HG02588 (cell line): ENCODE data around the gene NECTIN2.

ENCODE experiments used
- ATAC-seq: cut with Tn5 transposase; IDR thresholded peaks from one replicate; pipeline ENCODE4 v1.9.1; 2021; ENCODE audit warnings: mild to moderate bottlenecking, moderate library complexity; ENCODE audit not compliant: unreplicated experiment

The NECTIN2 gene

DNA sequence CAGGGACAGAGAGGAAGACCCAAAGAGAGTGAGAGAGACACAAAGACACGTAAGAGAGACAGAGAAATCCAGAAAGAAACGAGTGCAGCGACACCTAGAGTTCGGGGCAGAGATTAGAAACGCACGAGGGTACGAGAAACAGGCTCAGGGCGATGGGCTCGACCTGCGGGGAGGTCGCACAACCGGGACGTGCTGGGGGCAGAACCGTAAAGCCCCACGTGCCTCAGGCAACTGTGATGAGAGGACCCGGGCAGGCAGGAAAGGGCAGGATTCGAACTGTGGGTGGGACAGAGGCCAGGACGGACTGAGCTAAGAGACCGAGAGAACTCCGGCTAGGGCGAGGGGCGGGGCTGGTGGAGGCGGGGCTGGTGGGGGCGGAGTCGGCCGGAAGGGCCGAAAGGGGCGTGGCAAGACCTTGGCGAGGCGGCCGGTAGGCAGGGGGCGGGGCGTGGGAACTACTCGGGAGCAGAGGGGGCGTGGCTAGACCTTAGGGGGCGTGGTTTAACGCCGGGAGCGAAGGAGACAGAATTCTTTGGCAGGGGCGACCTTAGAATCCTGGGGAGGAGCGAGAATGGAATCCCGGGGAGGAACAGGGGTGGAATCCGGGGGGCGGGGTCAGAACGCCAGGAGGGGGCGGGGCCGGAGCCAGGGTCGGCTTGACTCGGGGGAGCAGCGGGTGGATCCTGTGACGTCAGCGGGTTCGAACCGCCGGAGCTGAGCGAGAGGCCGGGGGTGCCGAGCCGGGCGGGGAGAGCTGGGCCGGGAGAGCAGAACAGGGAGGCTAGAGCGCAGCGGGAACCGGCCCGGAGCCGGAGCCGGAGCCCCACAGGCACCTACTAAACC lies at the start of gene NECTIN2:
TSS of gene NECTIN2 (plus strand) at position 686 of the 843 bp plus-strand sequence. CDS start 229 bp downstream, outside the sequence.
- ATAC-seq: no peak

DNA sequence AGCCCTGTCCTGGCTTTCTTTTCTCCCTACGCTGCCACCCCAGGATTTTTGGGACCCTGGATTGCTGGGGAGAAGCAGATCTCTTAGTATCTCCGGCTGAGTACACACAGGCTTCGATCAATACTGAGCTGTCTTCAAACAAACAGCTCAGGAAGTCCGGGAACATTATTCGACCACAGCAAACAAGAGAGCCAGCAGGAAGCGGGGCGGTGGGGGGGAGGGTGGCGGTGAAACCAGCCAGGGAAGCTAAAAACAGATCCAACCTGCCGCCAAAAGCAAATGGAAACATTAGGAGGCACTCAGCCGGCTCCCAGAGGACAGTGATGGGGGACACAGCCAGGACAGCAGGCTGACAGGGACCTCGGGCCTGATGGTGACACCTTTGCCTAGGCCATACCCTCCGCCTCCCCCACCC lies 49.4 kb upstream of the NECTIN2 start:
- ATAC-seq: no peak

DNA sequence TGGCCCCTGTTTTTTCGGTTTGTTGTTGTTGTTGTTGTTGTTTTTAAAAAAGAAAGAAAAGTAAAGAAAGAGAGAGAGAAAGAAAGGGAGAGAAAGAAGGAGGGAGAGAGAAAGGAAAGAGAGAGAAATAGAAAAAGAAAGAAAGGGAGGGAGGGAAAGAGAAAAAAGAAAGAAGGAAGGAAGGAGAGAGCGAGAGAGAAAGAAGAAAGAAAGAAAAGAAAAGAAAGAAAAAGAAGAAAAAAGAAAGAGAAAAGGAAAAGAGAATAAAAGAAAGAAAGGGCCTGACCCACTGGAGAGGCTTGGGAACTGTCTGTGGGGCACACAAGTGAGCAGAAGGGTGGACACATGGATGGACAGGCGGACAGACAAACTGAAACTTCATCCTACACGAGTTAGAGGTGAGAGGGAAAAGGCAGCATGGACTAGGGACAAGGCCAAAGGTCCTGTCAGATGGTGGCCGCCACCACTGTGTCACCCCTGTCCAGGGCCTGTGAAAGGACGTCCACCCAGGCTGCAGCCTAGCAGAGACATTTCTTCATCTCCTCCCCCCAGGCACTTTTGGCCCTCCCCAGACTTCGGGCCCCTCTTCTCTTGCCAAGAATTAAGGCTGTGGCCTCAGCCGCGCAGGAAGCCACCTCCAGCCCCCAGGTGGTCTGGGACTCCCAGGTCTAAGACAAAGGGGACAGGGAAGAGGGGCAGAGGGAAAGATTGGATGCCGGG lies 46.3 kb upstream of the NECTIN2 start:
- no peak for ATAC-seq

DNA sequence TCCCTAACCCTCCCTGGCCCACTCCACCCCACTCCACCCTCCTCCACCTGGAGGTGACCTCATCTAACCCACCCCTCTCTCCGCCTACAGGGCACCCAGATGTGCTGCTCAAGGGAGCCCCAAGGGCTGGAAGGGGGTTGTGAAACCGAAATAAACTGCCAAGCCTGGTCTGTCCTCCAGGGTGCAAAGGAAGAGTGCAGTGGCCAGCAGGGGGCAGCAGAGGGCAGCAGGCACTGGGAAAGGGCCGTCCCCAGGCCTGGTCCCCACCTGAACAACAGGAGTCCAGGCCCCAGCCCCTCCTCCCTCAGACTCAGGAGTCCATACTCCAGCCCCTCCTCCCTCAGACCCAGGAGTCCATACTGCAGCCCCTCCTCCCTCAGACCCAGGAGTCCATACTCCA lies 45.6 kb upstream of the NECTIN2 start:
- peak; percentile 70 for ATAC-seq

GRCh38 chr19:44803442-44804428 lies 42.4 kb upstream of the NECTIN2 start:
- no peak for ATAC-seq

DNA sequence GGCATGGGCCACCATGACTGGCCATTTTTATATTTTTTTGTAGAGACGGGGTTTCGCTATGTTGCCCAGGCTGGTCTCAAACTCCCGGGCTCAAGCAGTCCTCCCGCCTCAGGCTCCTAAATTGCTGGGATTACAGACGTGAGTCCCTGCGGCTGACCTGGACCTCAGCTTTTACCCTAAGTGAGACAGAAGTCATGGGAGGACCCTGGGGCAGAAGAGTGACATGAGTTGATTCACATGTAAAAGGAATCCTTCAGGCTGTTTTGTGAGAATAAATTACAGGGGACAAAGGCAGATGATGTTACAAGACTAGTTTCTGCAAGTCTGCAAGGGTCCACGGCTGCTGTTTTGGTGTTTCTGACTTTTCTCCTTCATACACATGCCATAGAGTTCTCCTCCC lies 39.8 kb upstream of the NECTIN2 start:
- no peak for ATAC-seq

GRCh38 chr19:44807162-44807561 lies 38.9 kb upstream of the NECTIN2 start:
- ATAC-seq: no peak

DNA sequence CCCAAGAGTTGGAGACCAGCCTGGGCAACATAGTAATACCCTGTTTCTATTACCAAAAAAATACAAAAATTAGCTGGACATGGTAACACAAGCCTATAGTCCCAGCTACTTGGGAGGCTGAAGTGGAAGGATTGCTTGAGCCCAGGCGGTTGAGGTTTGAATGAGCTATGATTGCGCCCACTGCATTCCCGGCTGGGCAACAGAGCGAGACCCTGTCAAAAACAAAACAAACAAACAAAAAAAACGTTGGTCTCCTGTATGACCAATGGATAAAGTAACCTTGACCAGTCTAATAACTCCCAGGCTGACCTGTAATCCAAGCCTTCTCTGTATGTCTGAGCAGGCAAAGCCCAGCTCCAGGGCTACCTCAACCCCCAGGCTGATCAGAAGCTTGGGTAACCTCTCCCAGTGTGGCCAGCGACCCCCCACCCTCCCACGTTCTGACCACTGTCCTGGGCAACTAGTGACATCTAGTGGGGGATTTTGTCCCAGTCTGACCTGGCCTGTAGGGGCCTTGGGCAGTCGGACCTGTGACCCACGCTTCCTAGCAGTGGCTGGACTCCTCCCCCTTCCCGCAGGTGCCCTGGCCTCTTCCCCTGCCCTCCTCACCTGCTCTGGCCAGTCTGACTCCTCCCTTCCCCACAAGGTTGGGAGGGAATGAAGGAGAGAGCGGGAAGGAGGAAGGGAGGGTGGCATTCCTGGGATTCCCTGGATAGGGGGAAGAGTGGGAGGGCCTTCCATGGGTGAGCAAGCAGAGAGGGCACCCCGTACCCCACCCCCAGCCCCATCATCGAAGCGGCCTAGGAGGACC lies 38.2 kb upstream of the NECTIN2 start:
- ATAC-seq: no peak

DNA sequence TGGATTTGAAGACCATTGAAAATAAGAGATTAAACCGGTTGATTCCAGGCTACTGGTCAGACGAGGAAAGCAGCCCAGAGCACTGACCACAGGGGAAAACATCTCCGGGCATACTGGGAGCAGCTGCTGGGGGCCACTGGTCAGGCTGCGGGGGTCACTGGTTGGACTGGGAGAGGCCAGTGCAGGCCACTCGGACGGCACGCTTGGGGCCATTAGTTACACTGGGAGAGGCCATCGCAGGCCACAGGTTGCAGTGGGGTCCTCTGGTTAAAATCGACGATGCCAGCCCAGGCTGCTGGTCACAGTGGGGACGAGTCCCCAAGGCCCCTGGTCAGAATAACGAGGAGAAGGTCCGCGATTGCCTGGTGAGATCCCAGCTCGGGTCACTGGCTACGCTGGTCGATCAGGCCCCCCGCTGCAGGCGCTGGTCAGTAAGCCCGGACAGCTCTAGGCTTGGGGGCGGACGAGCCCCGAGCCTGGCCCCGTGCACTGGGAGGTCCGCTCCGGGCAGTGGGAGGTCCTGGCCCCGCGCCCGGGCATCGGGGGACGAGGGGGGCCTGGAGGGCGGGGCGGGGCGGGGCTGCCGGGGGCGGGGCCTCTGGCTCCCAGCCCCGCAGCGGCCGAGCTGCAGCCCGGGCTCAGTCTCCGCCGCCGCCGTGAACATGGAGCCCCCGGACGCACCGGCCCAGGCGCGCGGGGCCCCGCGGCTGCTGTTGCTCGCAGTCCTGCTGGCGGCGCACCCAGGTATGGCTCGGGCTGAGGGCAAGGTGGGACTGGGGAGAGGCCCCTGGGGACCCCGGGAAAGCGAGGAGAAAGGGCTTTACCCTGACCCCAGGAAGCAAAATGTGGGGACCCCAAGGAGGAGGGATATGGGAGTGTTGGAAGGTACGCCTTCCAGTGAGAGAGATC lies 37.4 kb upstream of the NECTIN2 start, which contains the start of gene BCAM:
TSS of gene BCAM (plus strand) at position 641 of the 909 bp plus-strand sequence. CDS start at position 663, 22 bp downstream.
- ATAC-seq: no peak

GRCh38 chr19:44809577-44810233 lies 36.4 kb upstream of the NECTIN2 start:
- ATAC-seq: no peak

DNA sequence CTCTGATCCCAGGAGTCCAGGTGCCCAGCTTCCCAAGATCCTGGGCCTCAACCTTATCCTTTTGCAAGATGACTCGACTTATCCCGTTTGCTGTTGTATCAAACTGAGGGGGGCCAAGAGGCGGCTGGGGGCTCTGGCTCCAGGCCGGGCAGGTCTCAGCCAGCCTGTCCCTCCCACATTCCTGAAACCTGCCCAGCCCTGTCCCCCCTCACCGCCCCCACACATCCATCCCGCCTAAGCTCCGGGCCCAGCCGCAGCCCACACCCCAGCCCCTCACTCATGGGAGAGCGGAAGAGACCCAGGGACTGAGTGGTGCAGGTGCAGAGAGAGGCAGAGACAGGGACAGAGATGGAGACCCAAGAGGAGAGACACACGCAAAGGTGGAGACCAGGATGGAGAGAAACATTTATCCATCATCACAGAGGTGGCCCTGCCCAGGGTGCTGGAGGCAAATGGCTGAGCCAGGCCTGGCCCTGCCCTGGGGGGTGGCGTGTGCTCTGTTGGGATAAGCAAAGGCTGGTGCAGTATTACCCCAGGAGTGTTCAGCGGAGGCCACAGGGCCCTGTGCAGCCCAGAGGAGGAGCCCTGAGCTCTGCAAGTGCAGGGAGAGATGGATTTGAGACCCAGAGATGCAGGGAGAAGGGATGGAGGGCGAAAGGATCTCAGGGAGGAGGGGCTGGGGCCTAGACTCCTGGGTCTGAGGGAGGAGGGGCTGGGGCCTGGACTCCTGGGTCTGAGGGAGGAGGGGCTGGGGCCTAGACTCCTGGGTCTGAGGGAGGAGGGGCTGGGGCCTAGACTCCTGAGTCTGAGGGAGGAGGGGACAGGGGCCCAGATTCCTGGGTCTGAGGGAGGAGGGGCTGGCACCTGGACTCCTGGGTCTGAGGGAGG lies 35.6 kb upstream of the NECTIN2 start:
- ATAC-seq: no peak

- ATAC-seq: no peak
Measured at GRCh38 chr19:44811122-44811419, 35.0 kb upstream of the NECTIN2 start.

DNA sequence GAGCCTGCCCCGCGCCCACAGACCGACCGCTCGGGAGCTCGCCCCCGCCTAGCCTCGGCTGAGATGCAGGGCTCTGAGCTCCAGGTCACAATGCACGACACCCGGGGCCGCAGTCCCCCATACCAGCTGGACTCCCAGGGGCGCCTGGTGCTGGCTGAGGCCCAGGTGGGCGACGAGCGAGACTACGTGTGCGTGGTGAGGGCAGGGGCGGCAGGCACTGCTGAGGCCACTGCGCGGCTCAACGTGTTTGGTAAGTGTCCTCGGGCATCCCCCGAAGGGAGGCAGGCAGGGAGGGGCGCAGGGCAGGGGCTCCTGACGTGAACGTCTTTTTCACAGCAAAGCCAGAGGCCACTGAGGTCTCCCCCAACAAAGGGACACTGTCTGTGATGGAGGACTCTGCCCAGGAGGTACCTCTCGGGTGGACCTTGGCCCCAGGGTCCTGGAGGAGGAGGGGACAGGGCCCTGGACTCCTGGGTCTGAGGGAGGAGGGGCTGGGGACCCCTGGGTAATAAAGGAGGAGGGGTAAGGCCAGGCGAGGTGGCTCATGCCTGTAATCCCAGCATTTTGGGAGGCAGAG lies 33.9 kb upstream of the NECTIN2 start:
- ATAC-seq: no peak

- no peak for ATAC-seq
Measured at GRCh38 chr19:44813070-44813840, 32.8 kb upstream of the NECTIN2 start.

- ATAC-seq: no peak
Measured at GRCh38 chr19:44813841-44814470, 32.1 kb upstream of the NECTIN2 start.

DNA sequence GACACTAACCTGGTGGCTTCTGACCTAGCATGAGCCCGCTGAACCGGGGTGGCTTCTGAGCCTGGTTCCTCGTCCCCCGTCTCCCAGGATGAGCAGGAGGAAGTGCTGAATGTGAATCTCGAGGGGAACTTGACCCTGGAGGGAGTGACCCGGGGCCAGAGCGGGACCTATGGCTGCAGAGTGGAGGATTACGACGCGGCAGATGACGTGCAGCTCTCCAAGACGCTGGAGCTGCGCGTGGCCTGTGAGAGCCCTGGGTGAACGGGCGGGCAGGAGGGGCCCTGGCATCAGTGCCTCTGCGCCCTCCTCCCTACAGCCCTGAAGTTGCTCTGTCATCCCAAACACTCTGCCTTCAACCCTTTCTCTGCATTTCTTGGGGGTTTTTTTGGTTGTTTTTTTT lies 31.6 kb upstream of the NECTIN2 start:
- ATAC-seq: no peak
